MV-4-11 (cell line): Measurements from ENCODE around the gene SRC.

Source experiments
- DNase-seq: peaks from one replicate; lab custom pipeline; 2025; lab: John Stamatoyannopoulos, UW

SRC gene

GRCh38 chr20:37413023-37413334 is 67.0 kb downstream of the SRC start:
- DNase-seq = no peak

GRCh38 chr20:37413379-37413778 is 67.4 kb downstream of the SRC start:
- no peak for DNase-seq

- no peak for DNase-seq
Observed at GRCh38 chr20:37414224-37415035, 68.5 kb downstream of the SRC start.

- DNase-seq = no peak
Observed at GRCh38 chr20:37415118-37416085, 69.5 kb downstream of the SRC start.

- DNase-seq = no peak
Observed at GRCh38 chr20:37416100-37416847, 70.3 kb downstream of the SRC start.

- no peak for DNase-seq
Observed at GRCh38 chr20:37416848-37417616, 71.1 kb downstream of the SRC start.

- DNase-seq = peak; percentile 19
Observed at GRCh38 chr20:37417617-37418467, 71.9 kb downstream of the SRC start.

- no peak for DNase-seq
Observed at GRCh38 chr20:37418591-37419109, 72.7 kb downstream of the SRC start.

- DNase-seq = no peak
Observed at GRCh38 chr20:37419307-37419706, 73.4 kb downstream of the SRC start.

GRCh38 chr20:37419774-37420542 is 74.0 kb downstream of the SRC start:
- no peak for DNase-seq

GRCh38 chr20:37420610-37421009 is 74.7 kb downstream of the SRC start:
- no peak for DNase-seq

GRCh38 chr20:37421060-37421905 is 75.3 kb downstream of the SRC start:
- DNase-seq = no peak

GRCh38 chr20:37421988-37422387 is 76.0 kb downstream of the SRC start:
- no peak for DNase-seq

- DNase-seq = no peak
Observed at GRCh38 chr20:37422791-37423286, 76.9 kb downstream of the SRC start.

- no peak for DNase-seq
Observed at GRCh38 chr20:37423545-37423944, 77.6 kb downstream of the SRC start.

- DNase-seq = no peak
Observed at GRCh38 chr20:37424062-37424851, 78.3 kb downstream of the SRC start.

- DNase-seq = no peak
Observed at GRCh38 chr20:37425103-37425625, 79.2 kb downstream of the SRC start.
